HG03025 (cell line): ENCODE data around the gene RABGAP1L.
"Not testable (repeated sequence)": the region's sequence is repeated elsewhere in the genome, so short reads cannot be mapped to it uniquely, and the experiment has no call there.

Experiments used
- ATAC-seq: cut with Tn5 transposase; IDR thresholded peaks from one replicate; pipeline ENCODE4 v1.9.1; 2021; ENCODE audit warnings: mild to moderate bottlenecking, moderate library complexity; ENCODE audit not compliant: unreplicated experiment, low FRiP score

RABGAP1L gene

GRCh38 chr1:174415506-174415905 lies 256.2 kb downstream of the RABGAP1L start:
- no peak for ATAC-seq

GRCh38 chr1:174417921-174418320 lies 258.6 kb downstream of the RABGAP1L start:
- ATAC-seq, result no peak

- no peak for ATAC-seq
Observed at GRCh38 chr1:174425121-174425520, 265.8 kb downstream of the RABGAP1L start.

- ATAC-seq, result no peak
Observed at GRCh38 chr1:174426153-174426552, 266.8 kb downstream of the RABGAP1L start.

- ATAC-seq, result no peak
Observed at GRCh38 chr1:174428033-174428432, 268.7 kb downstream of the RABGAP1L start.

GRCh38 chr1:174428739-174429138 lies 269.4 kb downstream of the RABGAP1L start:
- ATAC-seq, result no peak

- no peak for ATAC-seq
Observed at GRCh38 chr1:174433451-174433850, 274.1 kb downstream of the RABGAP1L start.

GRCh38 chr1:174445351-174445750 lies 286.0 kb downstream of the RABGAP1L start:
- no peak for ATAC-seq

GRCh38 chr1:174445817-174446216 lies 286.5 kb downstream of the RABGAP1L start:
- ATAC-seq, result no peak

- no peak for ATAC-seq
Observed at GRCh38 chr1:174447866-174448530, 288.7 kb downstream of the RABGAP1L start, which contains the start of gene GPR52. Gene GPR52, plus strand, starts transcription at chr1:174447964. Its CDS starts 148 bp downstream, at chr1:174448112.

GRCh38 chr1:174448531-174448883 lies 289.2 kb downstream of the RABGAP1L start:
- no peak for ATAC-seq

GRCh38 chr1:174448974-174449373 lies 289.7 kb downstream of the RABGAP1L start:
- no peak for ATAC-seq

GRCh38 chr1:174451408-174451807 lies 292.1 kb downstream of the RABGAP1L start:
- ATAC-seq, result no peak

- ATAC-seq, result no peak
Observed at GRCh38 chr1:174465855-174466254, 306.5 kb downstream of the RABGAP1L start.

- ATAC-seq, result no peak
Observed at GRCh38 chr1:174466607-174467006, 307.3 kb downstream of the RABGAP1L start.

GRCh38 chr1:174469052-174469451 lies 309.7 kb downstream of the RABGAP1L start:
- no peak for ATAC-seq

- no peak for ATAC-seq
Observed at GRCh38 chr1:174469687-174470086, 310.4 kb downstream of the RABGAP1L start.

- no peak for ATAC-seq
Observed at GRCh38 chr1:174479281-174479680, 320.0 kb downstream of the RABGAP1L start.

GRCh38 chr1:174480324-174480723 lies 321.0 kb downstream of the RABGAP1L start:
- no peak for ATAC-seq

- ATAC-seq, result no peak
Observed at GRCh38 chr1:174491606-174492005, 332.3 kb downstream of the RABGAP1L start.

- no peak for ATAC-seq
Observed at GRCh38 chr1:174497478-174497877, 338.2 kb downstream of the RABGAP1L start.

GRCh38 chr1:174516755-174517154 lies 357.4 kb downstream of the RABGAP1L start:
- ATAC-seq, result not testable (repeated sequence)

- no peak for ATAC-seq
Observed at GRCh38 chr1:174519844-174520243, 360.5 kb downstream of the RABGAP1L start.
